ENCODE measurements around the gene IRF5. TPM values are rescaled to one million over a fixed set of nuclear protein-coding genes. Genes with fewer than 3 reads are reported as not detected.

IRF5 gene
- total RNA-seq, 2 donors from 2014 or later: 2.7 to 4.4 TPM

- no peak overlapping the region for H3K27ac ChIP-seq
Measured at GRCh38 chr7:128933180-128933891, 4.4 kb upstream of the IRF5 start.

GRCh38 chr7:128934361-128935341 is 3.1 kb upstream of the IRF5 start:
- TF ChIP-seq CTCF (IDR thresholded peaks at IDR 0.05): no peak
- H3K4me3 ChIP-seq: no peak overlapping the region
- peaks cover 0 to 14% of the 10 kb centered on the region in 2 donors for H3K4me1 ChIP-seq
- DNase-seq (ENCODE audit: low spot score): no peak
- peak overlapping the region in 1 of 2 donors; percentile 1 for H3K27ac ChIP-seq
- H3K36me3 ChIP-seq: no peaks in the 10 kb centered on the region
- no peaks in the 10 kb centered on the region for H3K27me3 ChIP-seq
- H3K9me3 ChIP-seq: no peaks in the 10 kb centered on the region

More at GRCh38 chr7:128933180-128933891, 4.4 kb upstream of the IRF5 start:
- Histone ChIP-seq H3K27me3 (no peaks in the 10 kb centered on the region), H3K36me3 (no peaks in the 10 kb centered on the region), H3K4me1 (peaks cover 0 to 5% of the 10 kb centered on the region in 2 donors), H3K4me3 (no peak overlapping the region), H3K9me3 (no peaks in the 10 kb centered on the region)
- DNase-seq (ENCODE audit: low spot score): no peak
- no peak for TF ChIP-seq CTCF (IDR thresholded peaks at IDR 0.05)

- Histone ChIP-seq H3K4me3 (no peak overlapping the region), H3K36me3 (no peaks in the 10 kb centered on the region), H3K9me3 (no peaks in the 10 kb centered on the region), H3K27me3 (no peaks in the 10 kb centered on the region), H3K4me1 (peaks cover 0 to 14% of the 10 kb centered on the region in 2 donors), H3K27ac (peak overlapping the region in 1 of 2 donors; percentile 1)
- TF ChIP-seq CTCF (IDR thresholded peaks at IDR 0.05): no peak
- no peak for DNase-seq (ENCODE audit: low spot score)
Measured at GRCh38 chr7:128935342-128935730, 2.4 kb upstream of the IRF5 start.

GRCh38 chr7:128936798-128937197 is 929 bp upstream of the IRF5 start:
- H3K9me3 ChIP-seq: no peaks in the 10 kb centered on the region
- H3K4me1 ChIP-seq: peaks cover 0 to 14% of the 10 kb centered on the region in 2 donors
- TF ChIP-seq CTCF (IDR thresholded peaks at IDR 0.05): no peak
- no peaks in the 10 kb centered on the region for H3K36me3 ChIP-seq
- H3K4me3 ChIP-seq: no peak overlapping the region
- no peak overlapping the region for H3K27ac ChIP-seq
- no peaks in the 10 kb centered on the region for H3K27me3 ChIP-seq
- DNase-seq (ENCODE audit: low spot score): no peak

- Histone ChIP-seq H3K9me3 (no peaks in the 10 kb centered on the region), H3K27ac (no peak overlapping the region), H3K36me3 (no peaks in the 10 kb centered on the region), H3K27me3 (no peaks in the 10 kb centered on the region), H3K4me3 (peak overlapping the region; percentile 33 to 60), H3K4me1 (peaks cover 0 to 14% of the 10 kb centered on the region in 2 donors)
- TF ChIP-seq CTCF (IDR thresholded peaks at IDR 0.05): no peak
- no peak for DNase-seq (ENCODE audit: low spot score)
Measured at GRCh38 chr7:128937271-128937646, 468 bp upstream of the IRF5 start.
